SK-N-SH treated with all-trans-retinoic acid at 6 μM for 48 hours (cell line): ENCODE data around the gene AAGAB.

Experiments
- CREB5 ChIP-seq: fragments of 250-450 bp; sonication (Bioruptor Pico); IDR thresholded peaks from 2 replicates; pipeline ENCODE4 v1.5.1; 2020; ENCODE audit warnings: low read depth, mild to moderate bottlenecking, moderate library complexity
- GLIS3 ChIP-seq: fragments of 250-450 bp; sonication (Bioruptor Pico); IDR thresholded peaks from 2 replicates; pipeline ENCODE4 v1.5.0; 2020; ENCODE audit warnings: mild to moderate bottlenecking, moderate library complexity
- RARB ChIP-seq: fragments of 250-450 bp; sonication (Bioruptor Pico); IDR thresholded peaks from 2 replicates; pipeline ENCODE4 v1.8.0; 2021; ENCODE audit warnings: mild to moderate bottlenecking, moderate library complexity
- SNAI2 ChIP-seq: fragments of 250-450 bp; sonication (Bioruptor Pico); IDR thresholded peaks from 2 replicates; pipeline ENCODE4 v1.5.0; 2020; ENCODE audit warnings: mild to moderate bottlenecking, moderate library complexity
- ZC3H10 ChIP-seq: fragments of 250-450 bp; sonication (Bioruptor Pico); IDR thresholded peaks from 2 replicates; pipeline ENCODE4 v1.5.1; 2021; ENCODE audit warnings: mild to moderate bottlenecking, moderate library complexity
- ZFP3 ChIP-seq: fragments of 250-450 bp; sonication (Bioruptor Pico); IDR thresholded peaks from 2 replicates; pipeline ENCODE4 v1.5.0; 2020; ENCODE audit warnings: mild to moderate bottlenecking, moderate library complexity
- ZFP30 ChIP-seq: fragments of 450-650 bp; formaldehyde crosslinking; IDR thresholded peaks from 2 replicates; pipeline ENCODE4 v1.5.0; 2022; ENCODE audit warnings: mild to moderate bottlenecking, moderate library complexity
- ZNF565 ChIP-seq: fragments of 450-650 bp; formaldehyde crosslinking; conservative IDR thresholded peaks from 2 replicates; pipeline ENCODE4 v1.5.0; 2020; ENCODE audit warnings: low read depth, mild to moderate bottlenecking, moderate library complexity
- ZNF70 ChIP-seq: fragments of 450-650 bp; formaldehyde crosslinking; IDR thresholded peaks from 2 replicates; pipeline ENCODE4 v1.5.0; 2020; ENCODE audit warnings: mild to moderate bottlenecking, moderate library complexity

- no peak for TF ChIP-seq ZNF70
- no peak for TF ChIP-seq ZFP3
- no peak for TF ChIP-seq ZC3H10 (CRISPR knock-in tag)
- TF ChIP-seq RARB (CRISPR knock-in tag) = no peak
- no peak for TF ChIP-seq GLIS3 (CRISPR knock-in tag)
- TF ChIP-seq CREB5 (CRISPR knock-in tag) = no peak
- no peak for TF ChIP-seq ZNF565 (CRISPR knock-in tag)
- TF ChIP-seq ZFP30 (CRISPR knock-in tag) = no peak
- TF ChIP-seq SNAI2 = no peak
Measured at GRCh38 chr15:67276666-67277065, 22.2 kb upstream of the AAGAB start.
